Right forelimb (tissue), 1 donor: Measurements from ENCODE around the gene HMHB1.
"Not testable (repeated sequence)": the region's sequence is repeated elsewhere in the genome, so short reads cannot be mapped to it uniquely, and the experiment has no call there.

ENCODE experiments used
- DNase-seq: peaks from one replicate; pipeline ENCODE4 v3.0.0-alpha.2; 2018

HMHB1 gene

GRCh38 chr5:143805861-143806260, 6.1 kb upstream of the HMHB1 start:
- DNase-seq, result no peak

DNA sequence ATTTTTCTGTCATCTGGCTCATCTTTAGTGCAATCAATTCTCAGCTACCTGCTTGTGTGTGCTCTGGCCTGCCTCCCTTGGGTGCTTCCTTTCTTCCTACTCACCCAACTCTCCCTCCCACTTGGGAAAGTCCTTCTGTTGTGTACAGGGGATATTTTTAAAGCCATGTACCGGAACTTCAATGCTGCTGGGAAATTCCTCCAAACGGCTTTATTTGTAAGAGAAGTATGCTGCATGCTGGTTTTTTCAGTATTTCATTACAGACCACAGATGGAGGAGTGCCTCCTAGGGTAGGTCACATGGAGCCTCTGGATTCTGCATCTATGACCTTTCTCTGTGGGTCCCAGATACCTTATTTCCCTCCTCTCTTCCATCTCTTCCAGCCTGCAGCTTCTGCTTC, 5.4 kb upstream of the HMHB1 start:
- DNase-seq, result no peak

- DNase-seq, result no peak
Observed at GRCh38 chr5:143807401-143807800, 4.6 kb upstream of the HMHB1 start.

DNA sequence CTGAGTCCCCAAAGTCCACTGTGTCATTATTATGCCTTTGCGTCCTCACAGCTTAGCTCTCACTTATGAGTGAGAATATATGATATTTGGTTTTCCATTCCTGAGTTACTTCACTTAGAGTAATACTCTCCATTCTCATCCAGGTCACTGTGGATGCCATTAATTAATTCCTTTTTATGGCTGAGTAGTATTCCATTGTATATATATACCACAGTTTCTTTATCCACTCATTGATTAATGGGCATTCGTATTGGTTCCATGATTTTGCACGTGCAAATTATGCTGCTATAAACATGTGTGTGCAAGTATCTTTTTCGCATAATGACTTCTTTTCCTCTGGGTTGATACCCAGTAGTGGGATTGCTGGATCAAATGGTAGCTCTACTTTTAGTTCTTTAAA, 4.4 kb downstream of the HMHB1 start:
- not testable (repeated sequence) for DNase-seq

DNA sequence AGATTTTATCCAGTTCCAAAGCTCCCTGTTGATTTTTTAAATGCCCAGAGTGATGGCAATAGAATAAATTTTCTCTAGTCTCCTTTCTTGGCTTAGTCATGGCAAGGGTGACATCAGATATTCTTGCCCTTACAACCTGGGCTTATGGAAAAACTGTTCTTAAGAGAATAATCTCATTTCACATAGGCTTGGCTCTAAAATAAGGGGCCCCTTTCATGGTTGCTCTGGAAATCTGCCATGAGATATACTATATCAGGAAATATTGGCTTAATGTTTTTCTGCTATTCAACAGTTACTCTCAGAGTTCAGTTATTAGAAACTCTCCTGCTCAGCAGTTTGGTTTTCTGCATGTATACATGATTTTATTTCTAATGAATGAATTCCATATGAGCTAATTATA, 7.8 kb downstream of the HMHB1 start:
- DNase-seq, result no peak

DNA sequence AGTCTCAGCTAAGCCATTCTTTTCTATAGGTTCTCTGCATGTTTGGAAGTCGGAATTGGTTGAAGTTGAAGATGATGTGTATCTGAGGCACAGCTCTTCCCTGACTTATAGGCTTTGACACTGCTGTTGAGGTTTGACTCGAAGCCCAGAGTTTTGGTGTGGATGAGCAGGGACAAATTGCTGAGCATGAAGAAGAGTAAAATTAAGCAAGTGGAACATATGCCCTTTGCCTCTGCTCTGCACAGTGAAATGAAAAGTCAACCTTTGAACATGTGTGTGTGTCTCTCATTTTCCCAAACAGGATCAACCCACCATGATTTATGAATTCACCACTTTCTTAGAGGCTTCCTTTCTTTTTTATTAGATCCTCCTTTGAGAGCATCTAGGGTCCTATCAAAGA, 8.5 kb downstream of the HMHB1 start:
- DNase-seq, result no peak

DNA sequence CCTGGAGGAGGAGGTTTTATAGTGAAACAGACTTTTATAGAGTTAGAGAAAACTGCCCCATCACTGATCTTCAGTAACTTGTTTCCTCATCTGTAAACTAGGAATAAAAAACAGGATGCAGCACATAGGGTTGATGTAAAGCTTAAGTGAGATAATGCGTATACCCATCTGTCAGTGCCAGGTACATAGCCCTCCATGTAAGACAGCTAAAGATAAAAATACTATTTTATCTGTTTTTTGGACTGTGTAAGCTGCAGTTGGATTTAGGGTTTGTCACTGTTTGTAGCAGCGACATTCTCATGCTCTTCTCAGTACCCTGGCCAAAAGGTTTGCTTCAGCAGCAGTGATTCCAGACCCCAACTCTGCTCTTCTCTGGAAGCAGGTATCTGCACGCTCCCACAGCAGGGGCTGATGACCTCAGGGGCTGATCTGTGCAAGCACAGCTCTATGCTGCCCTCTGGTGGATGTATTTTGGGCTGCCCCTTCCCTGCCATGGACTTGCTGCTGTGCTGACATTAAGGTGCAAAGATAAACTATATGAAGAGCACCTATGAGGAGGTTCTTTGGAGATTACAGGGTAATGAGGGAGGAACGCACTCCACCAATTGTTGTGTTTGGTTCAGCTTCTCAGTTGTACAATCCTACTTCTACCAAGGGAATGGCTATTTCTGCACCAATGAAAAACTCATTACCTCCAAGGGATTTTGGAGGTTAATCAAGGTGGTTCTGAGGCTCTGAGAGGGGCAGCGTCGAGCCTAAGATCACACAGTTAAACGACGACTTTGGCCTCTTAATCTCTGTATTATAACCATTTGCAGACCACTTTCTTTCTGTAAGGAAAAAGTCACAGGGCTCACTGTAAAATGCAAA, 13.1 kb downstream of the HMHB1 start:
- peak; percentile 87 for DNase-seq

- no peak for DNase-seq
Observed at GRCh38 chr5:143826951-143827444, 15.0 kb downstream of the HMHB1 start.

DNA sequence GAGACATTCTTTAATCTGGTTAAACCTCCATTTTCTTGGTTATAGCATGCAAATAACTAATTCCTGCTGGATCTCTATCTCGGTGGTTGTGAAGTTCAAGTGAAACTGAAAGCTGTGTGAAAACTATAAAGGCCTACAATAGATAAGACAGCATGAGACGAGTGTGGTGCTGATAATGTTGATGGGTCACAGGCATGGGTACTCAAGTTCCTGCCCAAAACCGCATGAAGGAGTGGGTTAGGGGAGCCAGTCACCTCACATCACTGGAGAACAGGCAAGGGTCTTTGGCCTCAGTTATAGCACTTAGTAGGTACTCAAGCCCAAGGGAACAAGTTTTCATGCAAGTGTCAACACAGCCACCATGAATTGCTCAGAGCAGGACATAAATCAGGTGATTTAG, 16.7 kb downstream of the HMHB1 start:
- no peak for DNase-seq

- DNase-seq, result no peak
Observed at GRCh38 chr5:143833177-143833576, 21.2 kb downstream of the HMHB1 start.

GRCh38 chr5:143835251-143835650, 23.3 kb downstream of the HMHB1 start:
- DNase-seq, result no peak

DNA sequence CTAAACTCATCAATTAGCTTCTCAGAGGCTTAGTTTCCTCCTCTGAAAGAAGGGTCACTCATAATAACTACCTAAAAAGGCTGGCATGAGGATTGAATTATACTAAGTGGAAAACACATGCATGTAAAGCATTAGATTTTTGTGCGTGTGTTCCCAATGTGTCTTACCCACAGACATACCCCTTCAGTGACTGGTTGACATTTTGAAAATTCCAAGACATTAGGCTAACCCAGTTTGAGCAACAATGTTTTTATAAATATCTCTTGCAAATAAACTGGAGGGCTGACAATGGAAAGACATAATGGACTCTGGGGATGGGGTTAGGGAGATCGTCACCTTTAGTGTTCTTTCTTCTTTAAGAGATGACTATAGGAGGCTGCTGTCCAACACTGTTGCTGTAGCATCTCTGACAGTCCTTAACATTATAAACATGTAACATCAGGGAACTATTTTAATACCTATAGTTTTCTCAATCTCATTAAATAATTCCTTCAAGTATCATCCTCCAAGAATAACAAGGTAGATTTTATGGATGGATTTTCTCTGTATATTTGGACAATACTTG, 24.3 kb downstream of the HMHB1 start:
- DNase-seq, result no peak

GRCh38 chr5:143837306-143837848, 25.4 kb downstream of the HMHB1 start:
- DNase-seq, result peak; percentile 63

DNA sequence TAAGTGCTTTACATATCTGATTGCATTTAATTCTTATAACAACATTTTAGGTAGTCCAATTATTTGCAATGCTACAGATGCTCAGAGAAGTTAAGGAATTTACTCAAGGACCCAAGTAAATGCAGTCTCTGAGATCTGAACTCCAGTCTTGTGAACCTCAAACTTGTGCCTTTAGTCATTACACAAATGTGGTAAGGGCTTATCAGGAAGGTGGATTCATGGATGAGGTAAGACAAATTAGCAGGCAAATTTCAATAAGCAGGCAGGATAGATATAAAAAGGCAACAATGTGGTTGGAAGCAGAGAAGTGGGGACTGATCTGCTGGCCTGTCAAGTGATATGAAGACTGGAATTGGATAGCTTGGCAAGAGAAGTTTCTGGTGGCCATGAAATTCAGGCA, 29.5 kb downstream of the HMHB1 start:
- DNase-seq, result no peak

GRCh38 chr5:143842920-143843319, 31.0 kb downstream of the HMHB1 start:
- no peak for DNase-seq

- DNase-seq, result no peak
Observed at GRCh38 chr5:143843461-143843860, 31.5 kb downstream of the HMHB1 start.

DNA sequence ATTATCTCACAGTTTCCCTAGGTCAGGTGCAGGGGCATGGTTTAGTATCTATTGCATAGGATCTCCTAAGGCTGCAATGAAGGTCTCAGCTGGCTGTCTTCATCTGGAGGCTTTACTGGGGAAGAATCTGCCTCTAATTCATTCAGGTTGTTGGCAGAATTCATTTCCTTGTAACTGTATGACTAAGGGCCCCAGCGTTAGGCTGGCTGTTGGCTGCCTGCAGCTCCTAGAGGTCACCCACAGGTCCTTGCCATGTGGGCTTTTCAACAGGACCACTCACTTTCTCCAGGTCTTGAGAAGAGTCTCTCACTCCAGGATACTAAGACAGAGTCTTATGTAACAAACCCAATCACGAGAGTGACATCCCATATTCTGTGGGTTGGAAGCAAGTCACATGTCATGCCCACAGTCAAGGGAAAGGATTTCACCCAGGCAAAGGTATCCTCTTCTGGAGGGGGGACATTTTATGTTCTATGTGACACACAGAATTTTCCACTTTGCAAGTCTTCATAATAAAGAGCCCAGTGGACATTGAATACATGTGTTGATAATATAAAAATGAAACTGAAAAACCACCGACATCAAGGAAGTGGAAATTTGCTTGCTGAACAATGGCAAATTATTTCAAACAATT, 38.2 kb downstream of the HMHB1 start:
- no peak for DNase-seq

DNA sequence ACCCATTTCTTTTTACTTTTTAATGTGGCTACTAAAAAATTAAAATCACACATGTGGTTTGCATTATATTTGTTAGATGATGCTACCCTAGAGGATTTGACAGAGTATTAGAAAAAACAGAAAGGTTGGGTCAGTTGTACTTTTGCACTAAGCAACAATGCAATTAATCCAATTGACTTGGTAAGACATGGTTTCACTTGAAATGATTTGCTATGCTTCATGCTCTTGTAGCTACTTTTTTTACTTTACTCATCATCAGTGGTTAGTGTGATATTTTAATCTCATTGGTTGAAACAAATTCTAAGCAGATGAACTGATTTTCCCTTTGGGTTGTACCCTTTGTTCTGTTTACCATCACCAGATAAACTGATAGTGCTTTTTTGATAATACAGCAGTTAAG, 39.4 kb downstream of the HMHB1 start:
- DNase-seq, result no peak

DNA sequence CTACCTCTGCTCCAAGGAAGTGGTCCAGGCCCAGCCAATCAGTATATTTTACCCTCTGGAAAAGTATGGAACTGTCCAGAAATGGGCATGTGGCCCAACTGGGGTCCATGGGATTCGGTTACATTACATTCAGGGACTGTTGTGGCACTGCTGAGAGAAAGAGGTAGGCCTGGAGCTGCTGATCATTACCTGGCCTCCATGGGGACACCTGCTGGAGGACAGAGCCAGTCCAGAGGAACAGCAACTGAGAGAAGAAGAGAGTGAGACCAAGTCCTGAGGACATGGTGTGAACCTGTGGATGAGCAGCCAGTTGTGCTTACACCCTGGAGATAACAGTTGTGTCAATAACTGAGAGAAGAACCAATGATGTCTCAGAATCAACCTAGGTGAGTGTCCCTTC, 48.2 kb downstream of the HMHB1 start:
- DNase-seq, result no peak

- no peak for DNase-seq
Observed at GRCh38 chr5:143862271-143862670, 50.3 kb downstream of the HMHB1 start.

DNA sequence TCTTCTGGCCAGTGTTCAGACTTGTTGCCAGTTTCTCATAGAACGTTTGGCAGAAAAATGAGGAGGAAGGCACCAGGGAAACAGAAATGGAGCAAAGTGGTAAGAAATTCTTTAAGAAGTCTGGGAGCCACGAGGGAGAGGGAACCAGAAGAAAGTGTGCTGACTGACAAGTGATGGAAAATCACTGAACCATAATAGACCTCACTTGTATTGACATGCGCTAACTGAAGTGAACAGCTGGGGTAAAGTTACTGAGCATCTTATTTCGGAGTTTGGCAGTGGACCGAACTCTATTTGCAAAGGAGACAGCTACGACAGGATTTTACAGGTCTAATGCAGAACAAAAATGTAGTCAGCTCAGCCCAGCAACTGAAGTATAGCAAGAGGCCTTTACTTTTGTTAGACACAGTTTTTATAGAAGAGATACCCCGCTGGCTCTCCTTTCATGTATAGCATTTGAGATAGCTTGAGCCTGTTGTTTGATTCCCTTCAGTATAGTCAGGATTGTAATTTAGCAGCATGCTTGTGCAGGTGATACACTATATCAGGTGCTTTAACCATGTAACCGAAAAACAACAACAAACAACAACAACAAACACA, 53.6 kb downstream of the HMHB1 start:
- DNase-seq, result no peak
